Gastrocnemius medialis (tissue), 4 donors: ENCODE measurements around the gene GRK7.

Source experiments
- POLR2A ChIP-seq, 2 donors: fragments of 450-650 bp; IDR thresholded peaks; one replicate each; pipeline ENCODE4 v1.6.1; 2017; ENCODE audit warnings: antibody characterized with exemption in 2 of 2, mild to moderate bottlenecking in 2 of 2, moderate library complexity in 2 of 2
- TF ChIP-seq, protein P1 (sequence below), 5 experiments: fragments of 450-650 bp in 3 of 5; fragments of 200-600 bp in 2 of 5; sonication (generic) in 2 of 5; IDR thresholded peaks in 4 of 5; conservative IDR thresholded peaks in 1 of 5; 1 replicate in 4 of 5; 2 replicates in 1 of 5; pipeline ENCODE4 v1.5.1; 2016 to 2019; ENCODE audit warnings: antibody characterized with exemption in 5 of 5, mild to moderate bottlenecking in 3 of 5, moderate library complexity in 3 of 5

DNA sequence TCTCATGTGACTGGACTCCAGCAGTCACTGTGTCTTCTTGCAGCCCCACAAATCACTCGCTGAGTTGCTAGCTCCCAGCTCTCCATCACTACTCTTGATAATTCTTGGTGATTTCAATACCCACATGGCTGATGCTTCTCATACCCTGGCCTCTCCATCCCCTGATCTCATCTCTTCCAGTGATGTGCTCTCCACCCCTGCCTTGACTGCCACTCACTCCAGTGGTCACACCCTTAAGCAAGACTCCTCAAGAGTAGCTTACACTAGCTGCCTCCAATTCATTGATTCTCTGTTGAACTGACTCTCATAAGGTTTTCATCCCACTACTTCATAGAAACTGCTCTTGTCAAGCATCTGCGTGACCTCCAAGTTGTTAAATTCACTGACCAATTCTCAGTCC, 837 bp downstream of the GRK7 start:
- TF ChIP-seq POLR2A (IDR thresholded peaks at IDR 0.05), result no peak
- TF ChIP-seq, protein P1, sequence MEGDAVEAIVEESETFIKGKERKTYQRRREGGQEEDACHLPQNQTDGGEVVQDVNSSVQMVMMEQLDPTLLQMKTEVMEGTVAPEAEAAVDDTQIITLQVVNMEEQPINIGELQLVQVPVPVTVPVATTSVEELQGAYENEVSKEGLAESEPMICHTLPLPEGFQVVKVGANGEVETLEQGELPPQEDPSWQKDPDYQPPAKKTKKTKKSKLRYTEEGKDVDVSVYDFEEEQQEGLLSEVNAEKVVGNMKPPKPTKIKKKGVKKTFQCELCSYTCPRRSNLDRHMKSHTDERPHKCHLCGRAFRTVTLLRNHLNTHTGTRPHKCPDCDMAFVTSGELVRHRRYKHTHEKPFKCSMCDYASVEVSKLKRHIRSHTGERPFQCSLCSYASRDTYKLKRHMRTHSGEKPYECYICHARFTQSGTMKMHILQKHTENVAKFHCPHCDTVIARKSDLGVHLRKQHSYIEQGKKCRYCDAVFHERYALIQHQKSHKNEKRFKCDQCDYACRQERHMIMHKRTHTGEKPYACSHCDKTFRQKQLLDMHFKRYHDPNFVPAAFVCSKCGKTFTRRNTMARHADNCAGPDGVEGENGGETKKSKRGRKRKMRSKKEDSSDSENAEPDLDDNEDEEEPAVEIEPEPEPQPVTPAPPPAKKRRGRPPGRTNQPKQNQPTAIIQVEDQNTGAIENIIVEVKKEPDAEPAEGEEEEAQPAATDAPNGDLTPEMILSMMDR (IDR thresholded peaks at IDR 0.05 in 4 of 5, conservative IDR thresholded peaks at IDR 0.05 in 1 of 5), result no peak
